GM13977 (cell line): ENCODE results near the gene PDCD7.
"Not testable (repeated sequence)": the region's sequence is repeated elsewhere in the genome, so short reads cannot be mapped to it uniquely, and the experiment has no call there.

ENCODE experiments used
- DNase-seq: peaks from one replicate; pipeline ENCODE4 v3.0.0; 2012; ENCODE audit warnings: low spot score
- CTCF ChIP-seq: IDR thresholded peaks from 2 replicates; pipeline ENCODE4 v1.5.1; 2012; ENCODE audit warnings: mild to moderate bottlenecking, control low read depth; ENCODE audit not compliant: insufficient read depth; ENCODE audit errors: extremely low read depth, missing control alignments
- in situ Hi-C: fragments of 300-500 bp; cut with MboI; formaldehyde crosslinking; loops from one replicate; pipeline ENCODE4 v1.12.0; 2022; ENCODE audit warnings: low sequenced_read_pairs, low pct_unique_long_range_greater_than_20kb, mixed read lengths, inconsistent platforms; ENCODE audit not compliant: unreplicated experiment

Gene PDCD7

DNA sequence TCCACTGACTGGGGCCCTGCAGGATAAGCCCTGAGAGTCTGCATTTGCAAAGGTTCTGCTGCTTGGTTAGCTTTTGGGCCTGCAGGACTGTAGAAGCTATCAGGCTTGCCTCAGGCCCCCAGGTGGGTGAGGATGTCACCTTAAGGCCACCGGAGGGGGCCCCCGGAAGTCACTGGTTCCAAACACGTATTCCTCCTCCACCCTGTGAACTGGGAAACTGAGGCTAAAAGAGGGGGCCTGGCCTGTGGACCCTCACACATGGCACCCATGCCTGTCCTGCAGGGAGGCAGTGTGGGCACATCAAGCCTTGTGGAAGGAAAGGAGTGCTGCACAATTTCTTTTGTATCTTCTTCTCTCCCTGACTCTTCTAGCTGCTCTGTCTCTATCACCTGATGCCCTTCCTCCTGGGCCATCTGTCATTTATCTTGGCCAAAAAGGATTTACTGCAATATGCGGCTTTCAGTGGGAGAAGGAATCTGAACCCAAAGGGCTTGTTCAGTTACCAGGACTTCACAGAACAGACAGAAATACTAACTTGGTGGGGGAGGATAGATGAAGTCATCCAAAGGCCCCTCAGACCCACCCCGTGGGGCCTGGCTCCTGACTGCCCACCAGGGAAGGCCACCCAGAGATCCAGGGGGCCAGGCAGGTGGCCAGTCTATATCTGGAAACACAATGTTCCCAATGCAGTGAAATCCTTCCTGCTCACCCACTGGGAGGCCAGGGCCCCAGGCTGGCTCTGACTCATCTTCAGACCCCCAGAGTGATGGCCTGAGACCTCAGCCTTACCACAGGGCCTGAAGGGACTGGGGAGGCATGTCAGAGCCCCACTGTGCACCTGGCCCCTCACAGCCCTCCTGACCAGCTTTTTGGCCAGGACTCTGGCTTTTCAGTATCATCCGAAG is 36.9 kb downstream of the PDCD7 start:
- in situ Hi-C loops, result no loop called here
- no peak for TF ChIP-seq CTCF
- no peak for DNase-seq

DNA sequence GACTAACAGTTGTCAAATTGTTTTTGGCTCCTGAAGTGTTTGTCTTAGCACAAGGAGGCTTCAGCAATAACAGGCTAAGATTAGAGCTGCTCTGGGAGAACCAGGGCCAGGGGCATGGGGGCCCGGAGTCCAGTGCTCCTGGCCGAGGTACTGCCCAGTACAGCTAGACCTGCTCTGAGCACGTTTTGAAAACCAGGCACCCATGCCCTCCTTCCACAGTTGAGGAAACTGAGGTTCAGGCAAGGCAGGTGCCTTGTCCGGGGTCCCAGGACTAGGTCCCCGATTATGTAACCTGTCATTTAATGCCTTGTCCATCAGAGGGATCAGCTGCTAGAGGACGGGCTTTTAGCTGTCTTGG is 37.9 kb downstream of the PDCD7 start:
- no peak for DNase-seq
- TF ChIP-seq CTCF, result no peak
- in situ Hi-C loops, result no loop called here

DNA sequence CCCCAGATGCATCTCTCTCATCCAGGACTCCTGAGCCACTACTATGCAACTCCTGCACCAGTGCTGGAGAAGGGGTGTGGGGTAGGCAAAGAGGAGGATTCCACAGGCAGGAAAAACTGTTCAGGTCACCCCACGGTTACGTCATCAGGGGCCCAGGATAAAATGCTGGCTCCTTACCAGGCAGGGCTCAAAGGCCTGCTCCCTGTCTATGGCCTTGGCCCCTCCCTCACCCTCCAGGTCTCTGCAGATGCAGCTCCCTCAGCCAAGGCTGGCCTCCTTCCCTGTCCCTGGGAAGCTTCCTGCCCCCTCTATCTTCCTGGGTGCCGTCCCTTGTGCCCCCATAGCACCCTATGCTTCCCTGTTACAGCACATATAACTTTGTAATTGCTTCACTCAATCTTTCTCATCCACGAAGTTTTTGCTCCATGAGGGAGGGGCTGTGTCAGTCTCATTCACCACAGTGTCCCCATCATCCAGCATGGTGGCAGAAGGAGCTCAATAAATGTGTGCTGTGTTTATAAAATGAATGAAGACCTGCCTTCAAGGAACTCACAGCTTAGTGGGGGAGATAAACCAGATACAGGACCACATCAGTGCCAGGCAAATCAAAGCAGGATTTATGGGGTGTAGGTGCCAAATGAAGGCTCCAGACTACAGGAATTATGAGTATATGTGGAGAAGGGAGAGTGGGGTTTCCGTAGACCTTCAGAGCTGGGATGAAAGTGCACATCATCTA is 38.4 kb downstream of the PDCD7 start:
- no peak for DNase-seq
- in situ Hi-C loops, result no loop called here
- no peak for TF ChIP-seq CTCF

- no peak for DNase-seq
- no peak for TF ChIP-seq CTCF
- in situ Hi-C loops, result no loop called here
These were observed 39.2 kb downstream of the PDCD7 start for GRCh38 chr15:65094294-65094995.

GRCh38 chr15:65093793-65094170 is 39.8 kb downstream of the PDCD7 start:
- in situ Hi-C loops, DNase-seq: not testable (repeated sequence)

DNA sequence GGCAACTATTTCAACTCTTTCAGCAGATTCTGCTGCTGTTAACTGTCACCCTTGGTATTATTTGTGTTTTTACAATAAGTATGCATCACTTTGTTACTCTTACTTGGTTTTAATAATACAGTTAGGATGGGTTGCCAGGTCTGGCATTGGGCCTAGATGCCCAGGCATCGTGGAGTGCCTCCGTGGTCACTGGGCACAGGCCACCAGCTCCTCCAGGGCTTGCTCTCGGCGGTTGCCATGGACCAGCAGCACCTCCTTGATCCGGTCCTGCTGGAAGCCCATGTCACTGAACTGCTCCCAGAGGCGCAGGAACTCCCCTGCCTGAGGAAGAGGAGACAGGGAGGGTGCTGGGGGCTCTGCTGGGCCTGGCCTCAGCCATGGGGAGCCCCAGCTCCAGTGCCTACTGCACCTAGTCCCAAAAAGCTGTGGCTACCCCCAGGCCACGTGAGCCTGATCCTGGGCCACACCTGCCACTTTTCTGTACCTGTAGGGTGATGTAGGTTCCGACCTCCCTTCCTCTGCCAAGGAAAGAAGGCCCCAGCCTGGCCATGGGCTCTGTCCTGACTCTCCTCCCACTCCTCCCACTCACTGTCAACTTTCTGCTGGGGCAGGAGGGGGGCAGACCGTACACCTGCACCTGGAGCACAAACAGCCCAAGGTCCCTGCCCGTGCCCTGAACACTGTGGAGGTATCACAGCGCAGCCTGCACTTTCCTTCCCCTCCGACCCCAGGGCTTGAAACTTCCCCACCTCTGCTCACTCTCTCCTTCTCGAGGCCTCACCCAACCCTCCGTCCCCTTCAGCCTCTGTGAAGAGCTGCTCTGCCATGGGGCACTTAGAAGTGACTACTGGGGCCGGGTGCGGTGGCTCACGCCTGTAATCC is 40.5 kb downstream of the PDCD7 start:
- TF ChIP-seq CTCF, result no peak
- in situ Hi-C loops, result no loop called here
- DNase-seq, result no peak
